Measurements from ENCODE around the gene LUC7L3. TPM values are rescaled to one million over a fixed set of nuclear protein-coding genes. Genes with fewer than 3 reads are reported as not detected.
A peak's percentile ranks its signal among the peaks of the same experiment; 100 is the strongest.

LUC7L3 gene
- total RNA-seq, 2 donors from 2014 or later = 82.0 to 92.5 TPM

- intact Hi-C loops (cut with DNase I) = no loop called here
These were observed 9.7 kb downstream of the LUC7L3 start for GRCh38 chr17:50728881-50729765.

GRCh38 chr17:50731575-50732460 lies 12.4 kb downstream of the LUC7L3 start:
- no peak for DNase-seq (ENCODE audit: low spot score)
- intact Hi-C loops (cut with DNase I) = no loop called here

More at GRCh38 chr17:50728881-50729765, 9.7 kb downstream of the LUC7L3 start:
- no peak for DNase-seq (ENCODE audit: low spot score)

GRCh38 chr17:50735287-50735686 lies 15.9 kb downstream of the LUC7L3 start:
- intact Hi-C loops (cut with DNase I) = no loop called here
- no peak for DNase-seq (ENCODE audit: low spot score)

- intact Hi-C loops (cut with DNase I) = no loop called here
- no peak for DNase-seq (ENCODE audit: low spot score)
These were observed 17.8 kb downstream of the LUC7L3 start for GRCh38 chr17:50737118-50737698.

- intact Hi-C loops (cut with DNase I) = no loop called here
- no peak for DNase-seq (ENCODE audit: low spot score)
These were observed 19.7 kb downstream of the LUC7L3 start for GRCh38 chr17:50739098-50739497.

- no peak for DNase-seq (ENCODE audit: low spot score)
These were observed 26.2 kb downstream of the LUC7L3 start for GRCh38 chr17:50745631-50746030.

GRCh38 chr17:50749245-50749644 lies 29.8 kb downstream of the LUC7L3 start:
- intact Hi-C loops (cut with DNase I) = no loop called here
- no peak for DNase-seq (ENCODE audit: low spot score)

More at GRCh38 chr17:50745631-50746030, 26.2 kb downstream of the LUC7L3 start:
- intact Hi-C loops (cut with DNase I) = no loop called here

GRCh38 chr17:50754521-50754920 lies 35.1 kb downstream of the LUC7L3 start:
- intact Hi-C loops (cut with DNase I) = no loop called here
- DNase-seq (ENCODE audit: low spot score) = no peak

- intact Hi-C loops (cut with DNase I) = no loop called here
- DNase-seq (ENCODE audit: low spot score) = no peak
These were observed 39.1 kb downstream of the LUC7L3 start for GRCh38 chr17:50758524-50758923.

- intact Hi-C loops (cut with DNase I) = no loop called here
- no peak for DNase-seq (ENCODE audit: low spot score)
These were observed 39.7 kb downstream of the LUC7L3 start for GRCh38 chr17:50758989-50759544.

GRCh38 chr17:50762177-50762576 lies 42.8 kb downstream of the LUC7L3 start:
- intact Hi-C loops (cut with DNase I) = no loop called here
- DNase-seq (ENCODE audit: low spot score) = no peak

GRCh38 chr17:50763716-50764475 lies 44.5 kb downstream of the LUC7L3 start:
- no peak for DNase-seq (ENCODE audit: low spot score)
- intact Hi-C loops (cut with DNase I) = no loop called here

- intact Hi-C loops (cut with DNase I) = no loop called here
- DNase-seq (ENCODE audit: low spot score) = no peak
These were observed 45.3 kb downstream of the LUC7L3 start for GRCh38 chr17:50764734-50765149.

GRCh38 chr17:50765454-50766221 lies 46.2 kb downstream of the LUC7L3 start:
- intact Hi-C loops (cut with DNase I) = no loop called here
- DNase-seq (ENCODE audit: low spot score) = no peak

- DNase-seq (ENCODE audit: low spot score) = peak; percentile 59
- intact Hi-C loops (cut with DNase I) = no loop called here
These were observed 47.0 kb downstream of the LUC7L3 start for GRCh38 chr17:50766222-50767023.

GRCh38 chr17:50767030-50767429 lies 47.6 kb downstream of the LUC7L3 start:
- DNase-seq (ENCODE audit: low spot score) = peak; percentile 62
- intact Hi-C loops (cut with DNase I) = no loop called here

- DNase-seq (ENCODE audit: low spot score) = peak; percentile 35
- intact Hi-C loops (cut with DNase I) = no loop called here
These were observed 48.0 kb downstream of the LUC7L3 start, which contains the start of gene ANKRD40CL for GRCh38 chr17:50767446-50767845. ANKRD40CL (minus strand) TSS chr17:50767518; CDS start chr17:50766913, 605 bp downstream.

Measured in posterior vena cava (tissue), 2 donors.